Measurements from ENCODE around the gene SNX19. TPM values are rescaled to one million over a fixed set of nuclear protein-coding genes. Genes with fewer than 3 reads are reported as not detected.
A peak's percentile ranks its signal among the peaks of the same experiment; 100 is the strongest.

SNX19 gene
- total and polyA plus RNA-seq, 2 of the 4 experiments (the other 2 are of a cell fraction) = 35.9 to 113 TPM

- Histone ChIP-seq H3K27me3 (ENCODE audit: control insufficient read depth, insufficient read depth, low read length) (peaks cover 6% of the 10 kb centered on the region), H3K56ac (ENCODE audit: extremely low read depth, insufficient read depth, low read length) (no peak overlapping the region), H3K36me3 (ENCODE audit: control insufficient read depth, insufficient read depth, low read length) (no peaks in the 10 kb centered on the region), H2BK120ac (ENCODE audit: low read depth, low read length) (peak overlapping the region; percentile 56), H4K91ac (ENCODE audit: insufficient read depth, low read depth, low read length) (peak overlapping the region; percentile 54; the same call in 1 of the 2 replicates), H2BK15ac (ENCODE audit: low read depth, low read length) (no peak overlapping the region), H4K20me1 (ENCODE audit: insufficient read depth, low read length) (no peaks in the 10 kb centered on the region), H3K9ac (ENCODE audit: low read depth, low read length) (no peak overlapping the region), H3K27ac (ENCODE audit: insufficient read depth, low read length) (peak overlapping the region; percentile 9; the same call in 1 of the 2 replicates), H3K4me3 (ENCODE audit: insufficient read depth, low read depth, low read length) (no peak overlapping the region), H4K8ac (ENCODE audit: low read depth in 2 of 2, low read length in 2 of 2) (peak overlapping the region in 1 of 2 experiments; percentile 19; a peak in 2 of 4 replicates), H2BK5ac (ENCODE audit: low read depth, low read length, poor library complexity, severe bottlenecking) (no peak overlapping the region), H3K4ac (ENCODE audit: low read depth, low read length) (peak overlapping the region; percentile 64; the same call in 1 of the 2 replicates), H3K79me1 (ENCODE audit: low read depth in 1 of 2, low read length in 2 of 2) (no peaks in the 10 kb centered on the region), H3K4me1 (ENCODE audit: control insufficient read depth, insufficient read depth, low read length) (peaks cover 12% of the 10 kb centered on the region), H2BK20ac (ENCODE audit: low read depth, low read length) (peak overlapping the region; percentile 53; the same call in 1 of the 2 replicates), H2AK9ac (replicated peaks; ENCODE audit: low read depth, low read length, poor library complexity) (no peak overlapping the region), H3K4me2 (ENCODE audit: low read depth, low read length) (no peak overlapping the region), H3K14ac (replicated peaks; ENCODE audit: low read depth, low read length) (no peak overlapping the region), H3K9me3 (ENCODE audit: control insufficient read depth, insufficient read depth, low read length) (no peaks in the 10 kb centered on the region), H3K23ac (ENCODE audit: low read depth, low read length) (no peak overlapping the region), H3K18ac (ENCODE audit: low read depth, low read length) (peak overlapping the region; percentile 68; the same call in 1 of the 2 replicates), H2AK5ac (ENCODE audit: low read depth, low read length) (no peak overlapping the region), H2AFZ (replicated peaks; ENCODE audit: low read length, poor library complexity) (no peak overlapping the region), H3K9me1 (ENCODE audit: insufficient read depth, low read length) (no peaks in the 10 kb centered on the region), H4K5ac (ENCODE audit: low read depth, low read length) (no peak overlapping the region; the same call in 1 of the 2 replicates)
- ATAC-seq (ENCODE audit: low read depth) = no peak
- CTCF ChIA-PET = interaction anchor here (3.0 kb wide), 1 partner anchor 36 kb away, joined by 18 read pairs; no protein-coding TSS in a partner anchor
- dilution Hi-C loops (cut with HindIII; ENCODE audit: low sequenced_read_pairs, unreplicated experiment) (no loop called here), in situ Hi-C loops (cut with MboI; ENCODE audit: low sequenced_read_pairs) (no loop called here), intact Hi-C loops (cut with micrococcal nuclease) (loop anchor here (2.0 to 5.0 kb wide), 4 partner anchors 87 to 304 kb away; no protein-coding TSS in a partner anchor)
- TF ChIP-seq NFE2L2 (IDR thresholded peaks at IDR 0.05; ENCODE audit: low read depth, low read length) = no peak
- no peak for TF ChIP-seq ELK1 (IDR thresholded peaks at IDR 0.05; ENCODE audit: borderline replicate concordance, low read depth, low read length)
- no peak for TF ChIP-seq USF2 (IDR thresholded peaks at IDR 0.05; ENCODE audit: low read depth, low read length)
- WGBS, 2 experiments (ENCODE audit: extremely low coverage in 2 of 2, insufficient read length in 1 of 2) = 100% methylated on average over 1 of the region's 8 CpGs; no CpG with 5 or more reads in 1 of the 2 experiments
- POLR2A ChIA-PET (ENCODE audit: unreplicated experiment) = no interaction called here
- BruUV-seq (replicated peaks) = no TSS peak
- no peak for DNase-seq
Observed at GRCh38 chr11:130825983-130826382, 90.3 kb downstream of the SNX19 start.
